Measurements from ENCODE around the gene PCSK7.

- TF ChIP-seq CTCF (IDR thresholded peaks at IDR 0.05; ENCODE audit: insufficient read depth, low read length, poor library complexity, severe bottlenecking), result no peak
- no peak for TF ChIP-seq EZH2phosphoT487 (conservative IDR thresholded peaks at IDR 0.05; ENCODE audit: low read length)
These were observed 27.5 kb upstream of the PCSK7 start for GRCh38 chr11:117259417-117259816.
